HEK293 (cell line): Measurements from ENCODE around the gene CDYL.

ENCODE experiments used
- CTCF ChIA-PET: fragments of 350-600 bp; formaldehyde crosslinking; extraction: SDS; loops from one replicate; lab custom pipeline; 2021; ENCODE audit warnings: antibody characterized with exemption; lab: Yijun Ruan, JAX
- POLR2A ChIA-PET: fragments of 300-600 bp; formaldehyde crosslinking; extraction: SDS; loops from one replicate; lab custom pipeline; 2020; ENCODE audit warnings: antibody characterized with exemption, inconsistent platforms; lab: Yijun Ruan, JAX
- H3K27ac ChIP-seq: fragments of 200-500 bp; sonication (Bioruptor generic); 2 replicates; pipeline ENCODE4 v1.5.1; 2014; ENCODE audit warnings: low read depth, low read length, control low read depth, inconsistent platforms; ENCODE audit errors: extremely low read depth
- H3K36me3 ChIP-seq, 2 experiments: fragments of 200-500 bp in 1 of 2; sonication (Bioruptor generic) in 1 of 2; 1 replicate in 1 of 2; 2 replicates in 1 of 2; pipeline ENCODE4 v1.5.1; 2014 to 2017; ENCODE audit warnings: inconsistent platforms in 2 of 2, low read length in 2 of 2; ENCODE audit not compliant: control insufficient read depth in 2 of 2, insufficient read depth in 1 of 2
- H3K4me1 ChIP-seq: fragments of 200-500 bp; sonication (Bioruptor generic); 2 replicates; pipeline ENCODE4 v1.5.1; 2014; ENCODE audit warnings: mild to moderate bottlenecking, low read length, inconsistent platforms; ENCODE audit not compliant: control insufficient read depth, insufficient read depth
- H3K4me3 ChIP-seq: 2 replicates; pipeline ENCODE4 v1.5.1; 2011; ENCODE audit warnings: low read depth, mild to moderate bottlenecking, control low read depth, low read length, moderate library complexity
- H3K9me3 ChIP-seq: fragments of 200-500 bp; sonication (Bioruptor generic); 2 replicates; pipeline ENCODE4 v1.5.1; 2014; ENCODE audit warnings: low read depth, low read length, inconsistent platforms; ENCODE audit not compliant: control insufficient read depth, insufficient read depth
- FEZF1 ChIP-seq: fragments of 450-650 bp; formaldehyde crosslinking; IDR thresholded peaks from 2 replicates; pipeline ENCODE4 v1.5.1; 2016; ENCODE audit warnings: missing biosample characterization, missing genetic modification characterization
- GLI2 ChIP-seq: fragments of 450-650 bp; formaldehyde crosslinking; IDR thresholded peaks from 2 replicates; pipeline ENCODE4; 2017; ENCODE audit warnings: missing biosample characterization, missing genetic modification characterization, low read depth, borderline replicate concordance
- HOXD13 ChIP-seq: sonication (generic); formaldehyde crosslinking; IDR thresholded peaks from 2 replicates; pipeline ENCODE4 v1.8.0; 2022; ENCODE audit warnings: missing genetic modification reagents, borderline replicate concordance
- KLF16 ChIP-seq: fragments of 450-650 bp; formaldehyde crosslinking; IDR thresholded peaks from 2 replicates; pipeline ENCODE4 v1.5.1; 2017; ENCODE audit warnings: missing biosample characterization, missing genetic modification characterization
- MZF1 ChIP-seq: fragments of 450-650 bp; formaldehyde crosslinking; IDR thresholded peaks from 2 replicates; pipeline ENCODE4 v1.5.1; 2017; ENCODE audit warnings: missing biosample characterization, missing genetic modification characterization, borderline replicate concordance
- SCRT2 ChIP-seq: fragments of 450-650 bp; formaldehyde crosslinking; IDR thresholded peaks from 2 replicates; pipeline ENCODE4 v1.5.1; 2016; ENCODE audit warnings: missing biosample characterization, missing genetic modification characterization
- ZBTB21 ChIP-seq: fragments of 450-650 bp; formaldehyde crosslinking; IDR thresholded peaks from 2 replicates; pipeline ENCODE4 v1.5.1; 2017; ENCODE audit warnings: missing biosample characterization, missing genetic modification characterization
- ZNF175 ChIP-seq: fragments of 450-650 bp; formaldehyde crosslinking; IDR thresholded peaks from 2 replicates; pipeline ENCODE4 v1.5.1; 2016; ENCODE audit warnings: missing biosample characterization, missing genetic modification characterization
- ZNF184 ChIP-seq: fragments of 450-650 bp; IDR thresholded peaks from 2 replicates; pipeline ENCODE4 v1.5.1; 2018; ENCODE audit warnings: missing biosample characterization, mild to moderate bottlenecking, missing genetic modification characterization
- ZNF354C ChIP-seq: fragments of 450-650 bp; formaldehyde crosslinking; IDR thresholded peaks from 2 replicates; pipeline ENCODE4 v1.5.1; 2016; ENCODE audit warnings: missing biosample characterization, missing genetic modification characterization, low read depth, borderline replicate concordance
- ZNF416 ChIP-seq: fragments of 450-650 bp; formaldehyde crosslinking; IDR thresholded peaks from 2 replicates; pipeline ENCODE4 v1.5.1; 2016; ENCODE audit warnings: missing biosample characterization, missing genetic modification characterization
- ZNF48 ChIP-seq: fragments of 450-650 bp; formaldehyde crosslinking; IDR thresholded peaks from 2 replicates; pipeline ENCODE4 v1.5.1; 2016; ENCODE audit warnings: missing biosample characterization, missing genetic modification characterization
- ZNF529 ChIP-seq: fragments of 450-650 bp; formaldehyde crosslinking; IDR thresholded peaks from 2 replicates; pipeline ENCODE4 v1.5.1; 2017; ENCODE audit warnings: missing genetic modification characterization, missing biosample characterization; ENCODE audit not compliant: insufficient replicate concordance
- ZNF549 ChIP-seq: fragments of 450-650 bp; IDR thresholded peaks from 2 replicates; pipeline ENCODE4 v1.5.1; 2018; ENCODE audit warnings: missing biosample characterization, missing genetic modification characterization, mild to moderate bottlenecking, inconsistent platforms, moderate library complexity
- ZNF610 ChIP-seq: fragments of 450-650 bp; formaldehyde crosslinking; IDR thresholded peaks from 2 replicates; pipeline ENCODE4 v1.5.1; 2016; ENCODE audit warnings: missing biosample characterization, missing genetic modification characterization, borderline replicate concordance
- ZNF777 ChIP-seq: fragments of 450-650 bp; formaldehyde crosslinking; IDR thresholded peaks from 2 replicates; pipeline ENCODE4 v1.5.1; 2017; ENCODE audit warnings: missing biosample characterization, missing genetic modification characterization, borderline replicate concordance
- ZXDB ChIP-seq: fragments of 450-650 bp; formaldehyde crosslinking; IDR thresholded peaks from 2 replicates; pipeline ENCODE4 v1.5.1; 2016; ENCODE audit warnings: missing biosample characterization, missing genetic modification characterization
- TF ChIP-seq, protein P1 (sequence below): fragments of 450-650 bp; formaldehyde crosslinking; IDR thresholded peaks from 2 replicates; pipeline ENCODE4 v1.5.1; 2017; ENCODE audit warnings: missing biosample characterization, missing genetic modification characterization
- TF ChIP-seq, protein P2 (sequence below): fragments of 450-650 bp; formaldehyde crosslinking; optimal IDR thresholded peaks from 2 replicates; pipeline ENCODE3; 2016; ENCODE audit warnings: missing biosample characterization, mild to moderate bottlenecking, missing genetic modification characterization
- TF ChIP-seq, protein P3 (sequence below): fragments of 450-650 bp; IDR thresholded peaks from 2 replicates; pipeline ENCODE4 v1.5.1; 2018; ENCODE audit warnings: missing biosample characterization, missing genetic modification characterization

CDYL gene

DNA sequence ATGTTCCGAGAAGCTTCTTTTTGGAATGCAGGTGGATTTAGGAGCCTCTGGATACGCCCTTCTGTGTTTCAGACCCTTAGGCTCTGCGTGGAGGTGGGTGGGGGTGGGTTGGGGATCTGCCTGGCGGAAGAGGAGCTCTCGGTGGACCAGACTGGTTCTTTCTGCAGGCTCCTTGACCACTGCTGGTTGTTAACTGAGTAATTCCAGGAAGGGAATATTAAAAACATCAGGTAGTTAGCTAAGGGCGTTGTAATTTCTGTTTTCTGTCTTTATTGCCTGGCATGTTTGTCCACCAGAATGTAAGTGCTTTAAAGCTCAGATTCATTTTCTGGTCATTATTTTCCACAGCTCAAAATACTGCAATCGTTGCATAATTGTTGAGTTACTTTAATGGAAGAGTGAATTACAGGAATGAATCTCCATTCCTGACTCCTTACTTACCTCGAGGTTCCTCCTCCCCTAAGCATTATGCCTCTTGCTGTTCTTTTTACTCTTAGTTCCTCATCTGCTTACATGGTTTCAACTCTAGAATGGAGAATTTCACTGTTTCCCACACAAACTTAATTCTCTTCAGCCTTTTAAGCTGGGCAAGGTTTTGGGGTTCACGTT, 5.9 kb downstream of the CDYL start (continued):
- TF ChIP-seq ZNF175 (tag by site-specific recombination) (no peak), FEZF1 (no peak), ZBTB21 (tag by site-specific recombination) (no peak), ZXDB (no peak), ZNF529 (tag by site-specific recombination) (no peak), ZNF354C (tag by site-specific recombination) (no peak)
- TF ChIP-seq, protein P1, sequence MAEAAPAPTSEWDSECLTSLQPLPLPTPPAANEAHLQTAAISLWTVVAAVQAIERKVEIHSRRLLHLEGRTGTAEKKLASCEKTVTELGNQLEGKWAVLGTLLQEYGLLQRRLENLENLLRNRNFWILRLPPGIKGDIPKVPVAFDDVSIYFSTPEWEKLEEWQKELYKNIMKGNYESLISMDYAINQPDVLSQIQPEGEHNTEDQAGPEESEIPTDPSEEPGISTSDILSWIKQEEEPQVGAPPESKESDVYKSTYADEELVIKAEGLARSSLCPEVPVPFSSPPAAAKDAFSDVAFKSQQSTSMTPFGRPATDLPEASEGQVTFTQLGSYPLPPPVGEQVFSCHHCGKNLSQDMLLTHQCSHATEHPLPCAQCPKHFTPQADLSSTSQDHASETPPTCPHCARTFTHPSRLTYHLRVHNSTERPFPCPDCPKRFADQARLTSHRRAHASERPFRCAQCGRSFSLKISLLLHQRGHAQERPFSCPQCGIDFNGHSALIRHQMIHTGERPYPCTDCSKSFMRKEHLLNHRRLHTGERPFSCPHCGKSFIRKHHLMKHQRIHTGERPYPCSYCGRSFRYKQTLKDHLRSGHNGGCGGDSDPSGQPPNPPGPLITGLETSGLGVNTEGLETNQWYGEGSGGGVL (tag by site-specific recombination), result no peak

DNA sequence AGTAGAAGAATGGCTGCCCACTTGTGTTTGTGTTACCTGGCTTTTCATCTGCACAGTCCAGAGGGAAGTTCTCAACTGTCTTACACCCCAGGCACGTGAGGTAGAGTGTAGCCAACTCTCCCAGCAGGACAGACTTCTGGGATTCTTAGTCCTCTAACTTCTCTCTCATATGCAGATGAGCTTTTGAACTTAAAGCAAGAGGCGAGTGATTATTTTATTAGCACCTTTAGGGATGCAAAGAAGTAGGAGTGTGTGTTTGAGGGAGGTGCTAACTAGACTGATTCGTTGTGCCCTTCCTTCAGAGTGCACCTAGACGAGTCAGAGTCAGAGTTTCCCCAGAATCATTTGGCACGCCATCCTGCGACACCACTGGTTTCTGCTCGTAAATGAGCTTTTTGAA, 10.8 kb downstream of the CDYL start:
- TF ChIP-seq ZNF48 (tag by site-specific recombination) (no peak), ZNF184 (no peak), ZNF549 (tag by site-specific recombination) (no peak), GLI2 (no peak), KLF16 (tag by site-specific recombination) (no peak), HOXD13 (CRISPR knock-in tag) (no peak), ZNF416 (tag by site-specific recombination) (no peak), ZNF777 (tag by site-specific recombination) (no peak)
- TF ChIP-seq, protein P2, sequence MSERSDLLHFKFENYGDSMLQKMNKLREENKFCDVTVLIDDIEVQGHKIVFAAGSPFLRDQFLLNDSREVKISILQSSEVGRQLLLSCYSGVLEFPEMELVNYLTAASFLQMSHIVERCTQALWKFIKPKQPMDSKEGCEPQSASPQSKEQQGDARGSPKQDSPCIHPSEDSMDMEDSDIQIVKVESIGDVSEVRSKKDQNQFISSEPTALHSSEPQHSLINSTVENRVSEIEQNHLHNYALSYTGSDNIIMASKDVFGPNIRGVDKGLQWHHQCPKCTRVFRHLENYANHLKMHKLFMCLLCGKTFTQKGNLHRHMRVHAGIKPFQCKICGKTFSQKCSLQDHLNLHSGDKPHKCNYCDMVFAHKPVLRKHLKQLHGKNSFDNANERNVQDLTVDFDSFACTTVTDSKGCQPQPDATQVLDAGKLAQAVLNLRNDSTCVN (tag by site-specific recombination), result no peak
- TF ChIP-seq, all 188 proteins: peak for 0
- Histone ChIP-seq H3K36me3 (no peaks in the 10 kb centered on the region), H3K9me3 (no peaks in the 10 kb centered on the region), H3K27ac (no peak overlapping the region), H3K4me3 (no peak overlapping the region), H3K4me1 (peaks cover 11% of the 10 kb centered on the region; the same call in 1 of the 2 replicates)
- ChIA-PET CTCF (interaction anchor here (0.8 to 1.7 kb wide), 2 partner anchors 10 to 20 kb away, joined by 3 to 4 read pairs; no protein-coding TSS in a partner anchor), POLR2A (interaction anchor here (0.7 to 3.2 kb wide), 2 partner anchors 11 to 786 kb away, joined by 4 to 17 read pairs; partner anchors contain the start of gene CDYL)

DNA sequence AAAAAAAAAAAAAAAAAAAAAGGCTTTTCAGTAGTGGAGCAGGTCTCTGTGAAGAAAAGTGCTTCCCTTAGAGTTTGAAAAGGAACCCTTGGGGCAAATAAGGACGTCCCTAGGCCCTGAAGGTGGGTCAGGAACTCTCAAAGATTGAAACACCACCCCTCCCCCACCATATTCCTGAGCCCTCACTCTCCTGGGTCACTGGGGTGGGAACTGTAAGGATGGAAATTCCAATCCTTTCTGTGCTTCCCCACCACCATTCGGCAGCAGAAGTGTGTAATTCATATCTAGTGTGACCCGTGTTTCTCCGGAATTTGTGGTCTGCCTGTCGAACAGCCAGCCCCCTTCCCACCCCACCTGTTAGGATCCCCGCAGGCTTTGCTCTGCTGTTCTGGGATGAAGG, 12.3 kb downstream of the CDYL start:
- ChIA-PET CTCF (interaction anchor here (0.7 to 1.2 kb wide), 2 partner anchors 9 to 11 kb away, joined by 3 to 4 read pairs; no protein-coding TSS in a partner anchor), POLR2A (interaction anchor here (0.6 kb wide), 1 partner anchor 95 kb away, joined by 5 read pairs; no protein-coding TSS in a partner anchor)
- no peak overlapping the region for H3K4me3 ChIP-seq
- H3K9me3 ChIP-seq, result no peaks in the 10 kb centered on the region
- H3K36me3 ChIP-seq, result no peaks in the 10 kb centered on the region
- peaks cover 11% of the 10 kb centered on the region; the same call in 1 of the 2 replicates for H3K4me1 ChIP-seq
- no peak overlapping the region for H3K27ac ChIP-seq
- TF ChIP-seq, protein P3, sequence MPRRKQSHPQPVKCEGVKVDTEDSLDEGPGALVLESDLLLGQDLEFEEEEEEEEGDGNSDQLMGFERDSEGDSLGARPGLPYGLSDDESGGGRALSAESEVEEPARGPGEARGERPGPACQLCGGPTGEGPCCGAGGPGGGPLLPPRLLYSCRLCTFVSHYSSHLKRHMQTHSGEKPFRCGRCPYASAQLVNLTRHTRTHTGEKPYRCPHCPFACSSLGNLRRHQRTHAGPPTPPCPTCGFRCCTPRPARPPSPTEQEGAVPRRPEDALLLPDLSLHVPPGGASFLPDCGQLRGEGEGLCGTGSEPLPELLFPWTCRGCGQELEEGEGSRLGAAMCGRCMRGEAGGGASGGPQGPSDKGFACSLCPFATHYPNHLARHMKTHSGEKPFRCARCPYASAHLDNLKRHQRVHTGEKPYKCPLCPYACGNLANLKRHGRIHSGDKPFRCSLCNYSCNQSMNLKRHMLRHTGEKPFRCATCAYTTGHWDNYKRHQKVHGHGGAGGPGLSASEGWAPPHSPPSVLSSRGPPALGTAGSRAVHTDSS (tag by site-specific recombination), result no peak
- TF ChIP-seq SCRT2 (peak; percentile 47), MZF1 (tag by site-specific recombination) (no peak), ZNF610 (tag by site-specific recombination) (no peak)
